Activated CD8-positive, alpha-beta memory T cell treated with anti-CD3 and anti-CD28 coated beads for 1 hour (primary cell): ENCODE results near the gene WDR59.
"Not testable (repeated sequence)": the region's sequence is repeated elsewhere in the genome, so short reads cannot be mapped to it uniquely, and the experiment has no call there.

Experiments
- DNase-seq, 2 donors: peaks; one replicate each; pipeline ENCODE4 v3.0.0-alpha.2; 2020; ENCODE audit warnings: low read depth in 1 of 2; ENCODE audit errors: extremely low read depth in 1 of 2

The WDR59 gene

DNA sequence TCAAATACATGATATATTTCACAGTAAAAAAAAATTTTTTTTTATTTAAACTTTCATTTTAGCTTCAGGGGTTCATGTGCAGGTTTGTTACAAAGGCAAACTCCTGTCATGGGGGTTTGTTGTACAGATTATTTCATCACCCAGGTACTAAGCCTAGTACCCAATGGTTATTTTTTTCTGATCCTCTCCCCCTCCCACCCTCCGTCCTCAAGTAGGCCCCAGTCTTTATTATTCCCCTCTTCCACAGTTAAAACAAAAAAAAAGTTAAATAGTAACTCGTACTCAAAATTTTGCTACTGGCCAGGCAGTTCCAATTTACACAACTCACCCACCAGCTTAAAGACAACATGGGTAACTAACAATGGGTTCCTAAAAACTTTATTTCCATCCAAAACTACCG is 63.9 kb downstream of the WDR59 start:
- DNase-seq, result no peak

DNA sequence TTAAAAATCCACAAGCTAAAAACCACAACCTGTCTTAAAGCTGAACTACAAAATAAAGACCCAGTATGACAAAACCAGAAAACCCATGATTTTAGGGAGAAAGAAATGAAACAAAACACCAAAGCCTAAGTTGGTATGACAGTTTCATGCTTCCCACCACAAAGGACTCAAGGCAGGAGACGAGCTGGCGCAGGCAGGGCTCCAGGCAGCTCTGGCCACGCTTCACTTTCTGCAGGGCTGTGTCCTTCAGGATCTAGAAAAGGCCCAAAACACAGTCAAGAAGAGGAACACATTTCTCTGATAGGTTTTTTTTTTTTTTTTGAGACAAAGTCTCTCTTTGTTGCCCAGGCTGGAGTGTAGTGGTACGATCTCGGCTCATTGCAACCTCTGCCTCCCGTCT is 75.3 kb downstream of the WDR59 start:
- no peak for DNase-seq

DNA sequence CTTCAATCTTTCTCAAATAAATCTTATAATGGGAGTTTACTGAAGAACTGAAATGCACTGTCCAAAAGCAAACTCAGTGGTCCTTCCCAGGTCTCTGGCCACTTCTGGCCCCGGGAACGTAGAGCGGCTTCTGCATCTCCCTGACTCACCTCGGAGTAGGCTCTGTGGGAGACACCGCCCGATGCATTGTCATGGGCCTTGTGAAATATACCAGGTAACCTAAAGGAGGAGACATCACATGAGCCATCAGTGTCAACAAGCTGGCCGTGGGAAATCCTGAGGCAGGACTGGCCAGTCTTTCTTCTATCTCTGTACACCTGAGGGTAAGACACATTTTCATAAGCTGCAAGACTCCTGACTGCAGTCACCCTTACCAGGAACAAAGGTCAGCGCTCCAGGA is 76.2 kb downstream of the WDR59 start:
- not testable (repeated sequence) for DNase-seq

GRCh38 chr16:74903901-74904678 is 80.8 kb downstream of the WDR59 start:
- DNase-seq, result no peak

GRCh38 chr16:74903120-74903519 is 81.8 kb downstream of the WDR59 start:
- no peak for DNase-seq

GRCh38 chr16:74902161-74902560 is 82.8 kb downstream of the WDR59 start:
- no peak for DNase-seq

- DNase-seq, result no peak
These were observed 83.3 kb downstream of the WDR59 start for GRCh38 chr16:74901606-74902005.

GRCh38 chr16:74899816-74900215 is 85.1 kb downstream of the WDR59 start:
- DNase-seq, result no peak

- no peak for DNase-seq
These were observed 86.3 kb downstream of the WDR59 start for GRCh38 chr16:74898659-74899058.

DNA sequence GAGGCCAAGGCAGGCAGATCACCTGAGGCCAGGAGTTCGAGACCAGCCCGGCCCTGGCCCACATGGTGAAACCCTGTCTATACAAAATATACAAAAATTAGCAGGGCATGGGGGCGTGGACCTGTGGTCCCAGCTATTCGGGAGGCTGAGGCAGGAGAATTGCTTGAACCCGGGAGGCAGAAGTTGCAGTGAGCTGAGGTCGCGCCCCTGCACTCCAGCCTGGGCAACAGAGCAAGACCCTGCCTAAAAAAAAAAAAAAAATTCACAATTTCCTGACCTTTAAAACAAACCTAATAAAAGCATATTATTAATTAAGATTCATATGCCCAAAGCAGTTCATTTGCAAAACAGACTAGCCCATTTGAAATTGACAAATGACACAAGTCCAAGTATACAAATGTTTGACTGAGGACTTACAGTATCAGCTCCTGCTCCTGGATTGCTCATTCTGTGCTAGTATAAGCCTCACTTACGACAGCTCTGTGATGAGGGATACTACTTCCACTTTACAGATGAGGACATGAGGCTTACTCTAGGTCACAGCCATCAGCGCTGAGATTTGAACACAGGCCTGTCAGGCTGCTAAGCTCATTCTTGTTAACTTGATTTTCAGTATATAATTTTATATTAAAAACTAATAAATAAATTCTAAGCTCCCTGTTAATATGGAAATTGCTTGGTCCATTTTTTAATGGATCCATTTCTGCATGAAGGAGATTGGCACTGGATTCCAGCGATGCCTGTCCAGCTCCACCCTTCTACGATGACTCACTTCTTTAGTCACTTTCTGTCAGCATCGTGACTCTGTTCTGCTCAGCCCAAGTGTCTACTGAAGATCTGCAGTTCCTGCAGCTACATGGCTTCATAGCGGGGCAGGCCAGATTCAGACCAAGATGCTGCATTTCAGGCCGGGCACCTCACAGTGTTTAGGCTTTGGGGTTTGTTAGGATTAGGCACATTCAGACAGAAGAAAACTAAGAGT is 88.2 kb downstream of the WDR59 start:
- no peak for DNase-seq

GRCh38 chr16:74893541-74893940 is 91.4 kb downstream of the WDR59 start:
- DNase-seq, result no peak

- no peak for DNase-seq
These were observed 92.1 kb downstream of the WDR59 start for GRCh38 chr16:74892574-74893461.

DNA sequence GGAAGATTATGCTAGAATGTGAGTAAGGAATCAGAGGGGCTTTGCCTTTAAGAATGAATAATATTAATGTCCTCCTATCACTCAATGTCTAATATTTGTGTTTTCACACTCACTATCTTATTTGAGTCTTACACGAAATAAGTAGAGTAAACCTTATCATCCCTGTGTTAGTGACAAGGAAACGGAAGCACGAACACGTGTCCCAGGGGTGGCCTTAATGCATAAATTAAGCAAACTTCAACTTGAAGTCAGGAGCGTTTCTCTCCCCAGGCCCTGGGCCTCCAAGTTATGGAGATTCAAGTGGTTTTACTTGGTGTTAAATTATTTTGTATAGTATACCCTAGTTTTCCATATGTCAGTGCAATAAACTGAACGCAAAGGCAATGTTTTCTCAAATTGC is 96.0 kb downstream of the WDR59 start:
- no peak for DNase-seq

DNA sequence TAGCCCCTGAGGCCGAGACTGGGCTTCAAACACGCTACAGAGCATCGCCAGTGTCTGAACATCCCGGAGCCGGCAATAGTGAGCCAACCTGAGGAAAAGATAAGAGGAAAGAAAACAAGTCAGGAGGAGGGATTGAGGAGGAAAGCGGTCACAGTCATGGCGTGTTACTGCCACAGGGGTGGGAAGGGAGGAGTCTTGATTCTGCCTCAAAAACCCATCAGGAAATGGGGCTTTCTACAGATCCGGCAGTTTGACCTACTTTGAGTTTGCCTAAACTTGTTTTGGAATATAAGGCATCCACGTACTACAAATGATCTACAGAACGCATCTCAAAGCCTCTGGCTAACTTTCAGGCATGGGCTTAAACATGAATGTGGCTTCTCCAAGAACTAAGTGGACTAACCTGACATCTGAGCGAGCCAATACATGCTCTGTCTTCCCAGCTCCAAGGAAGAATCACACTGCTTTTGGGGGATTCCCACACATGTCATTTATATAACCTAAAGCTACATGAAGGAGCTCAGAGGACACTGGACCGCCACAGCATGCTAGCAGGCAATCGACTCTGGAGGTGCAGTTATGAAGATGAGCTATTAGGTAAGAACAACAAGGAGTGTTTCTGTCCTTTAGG is 96.6 kb downstream of the WDR59 start:
- DNase-seq, result no peak

DNA sequence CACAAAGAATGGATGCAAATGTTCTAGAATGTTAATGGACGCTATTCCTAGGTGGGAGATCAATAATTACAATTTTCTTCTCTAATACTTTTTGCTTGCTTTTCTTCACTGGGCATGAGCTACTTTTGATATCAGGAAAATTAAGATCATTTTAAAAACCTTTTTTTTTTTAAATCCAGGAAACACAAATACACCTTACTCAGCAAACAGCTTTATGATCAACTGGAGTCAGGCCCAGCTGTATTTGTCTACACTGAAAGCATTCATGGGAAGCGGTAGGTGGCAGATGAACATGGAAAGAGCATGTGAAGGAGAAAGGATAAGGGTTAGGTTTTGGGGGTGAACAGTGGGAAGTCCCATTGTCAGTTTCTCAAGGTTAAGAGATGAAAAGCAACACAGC is 97.8 kb downstream of the WDR59 start:
- no peak for DNase-seq

- DNase-seq, result no peak
These were observed 107.2 kb downstream of the WDR59 start for GRCh38 chr16:74877706-74878105.

GRCh38 chr16:74874912-74875546 is 109.9 kb downstream of the WDR59 start:
- no peak for DNase-seq

GRCh38 chr16:74874123-74874522 is 110.8 kb downstream of the WDR59 start:
- no peak for DNase-seq

DNA sequence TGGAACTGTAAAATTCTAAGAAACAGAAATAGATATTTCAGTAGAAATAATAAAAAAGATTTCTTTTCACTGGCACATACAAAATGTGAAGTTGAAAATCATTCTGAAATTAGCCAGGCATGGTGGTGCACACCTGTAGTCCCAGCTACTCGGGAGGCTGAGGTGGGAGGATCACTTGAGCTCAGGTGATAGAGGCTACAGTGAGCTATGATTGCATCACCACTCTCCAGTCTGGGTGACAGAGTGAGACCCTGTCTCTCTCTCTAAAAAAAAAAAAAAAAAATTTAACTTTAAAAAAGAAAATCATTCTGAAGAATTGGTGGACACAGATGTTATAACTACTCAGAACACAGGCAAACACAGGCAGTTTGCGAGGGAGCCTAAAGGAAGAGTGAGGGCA is 112.6 kb downstream of the WDR59 start:
- no peak for DNase-seq

DNA sequence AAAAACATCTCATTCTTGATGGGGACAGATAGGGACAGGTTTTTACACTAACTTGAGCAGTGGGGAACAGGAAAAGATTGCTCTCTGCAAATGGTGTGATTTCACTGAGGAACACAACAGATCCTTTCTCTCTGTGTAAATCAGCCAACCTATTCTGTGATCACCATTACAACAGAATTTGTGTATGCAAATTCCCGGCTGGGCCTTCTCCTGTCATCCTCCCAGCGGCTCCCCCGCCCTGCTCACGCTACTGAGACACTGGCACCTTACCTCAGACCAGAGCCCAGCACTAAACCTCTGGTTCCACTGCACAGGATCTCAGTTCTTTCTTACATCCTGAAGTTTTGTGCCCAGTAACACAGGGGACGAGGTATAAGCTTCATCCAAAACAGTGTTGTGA is 113.3 kb downstream of the WDR59 start:
- no peak for DNase-seq
